RWPE1 (cell line): ENCODE measurements around the gene AMDHD2.

Source experiments
- CTCF ChIA-PET: fragments of 350-600 bp; sonication (Branson Sonifier 250); formaldehyde crosslinking; extraction: SDS; loops from one replicate; lab custom pipeline; 2021; lab: Yijun Ruan, JAX
- POLR2A ChIA-PET: fragments of 400-600 bp; formaldehyde crosslinking; extraction: SDS; loops from one replicate; lab custom pipeline; 2020; ENCODE audit warnings: antibody characterized with exemption; ENCODE audit not compliant: low non-redundant PET; lab: Yijun Ruan, JAX
- DNase-seq: peaks from one replicate; pipeline ENCODE4 v3.0.0; 2012; ENCODE audit warnings: low spot score
- H3K27ac ChIP-seq: fragments of 450-650 bp; 2 replicates; pipeline ENCODE4 v1.5.1; 2017
- TF ChIP-seq, protein P1 (sequence below): fragments of 450-650 bp; conservative IDR thresholded peaks from 2 replicates; pipeline ENCODE4 v1.5.1; 2017; ENCODE audit warnings: low read depth, mild to moderate bottlenecking

The AMDHD2 gene

DNA sequence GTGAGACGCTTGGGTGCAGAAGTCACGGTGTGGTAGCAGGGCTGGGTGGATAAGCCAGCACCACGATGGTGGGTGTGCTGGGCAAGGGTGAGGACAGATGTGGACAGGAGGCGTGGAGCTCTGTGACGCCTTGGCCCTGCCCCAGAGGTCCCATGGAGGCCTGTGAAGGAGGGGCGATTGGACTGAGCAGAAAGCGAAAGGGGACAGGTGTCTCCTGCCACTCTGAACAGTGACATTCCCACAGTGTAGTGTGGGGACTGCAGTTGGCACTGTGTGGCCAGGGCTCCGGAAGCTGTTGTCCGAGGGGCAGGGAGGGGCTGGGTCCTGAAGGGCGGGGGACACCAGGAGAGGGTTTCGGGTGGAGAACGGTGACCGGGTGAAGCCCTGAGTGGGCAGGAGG is 37.9 kb upstream of the AMDHD2 start:
- DNase-seq: no peak
- H3K27ac ChIP-seq: peak overlapping the region; percentile 50
- CTCF ChIA-PET: no interaction called here
- POLR2A ChIA-PET: no interaction called here
- TF ChIP-seq, protein P1, sequence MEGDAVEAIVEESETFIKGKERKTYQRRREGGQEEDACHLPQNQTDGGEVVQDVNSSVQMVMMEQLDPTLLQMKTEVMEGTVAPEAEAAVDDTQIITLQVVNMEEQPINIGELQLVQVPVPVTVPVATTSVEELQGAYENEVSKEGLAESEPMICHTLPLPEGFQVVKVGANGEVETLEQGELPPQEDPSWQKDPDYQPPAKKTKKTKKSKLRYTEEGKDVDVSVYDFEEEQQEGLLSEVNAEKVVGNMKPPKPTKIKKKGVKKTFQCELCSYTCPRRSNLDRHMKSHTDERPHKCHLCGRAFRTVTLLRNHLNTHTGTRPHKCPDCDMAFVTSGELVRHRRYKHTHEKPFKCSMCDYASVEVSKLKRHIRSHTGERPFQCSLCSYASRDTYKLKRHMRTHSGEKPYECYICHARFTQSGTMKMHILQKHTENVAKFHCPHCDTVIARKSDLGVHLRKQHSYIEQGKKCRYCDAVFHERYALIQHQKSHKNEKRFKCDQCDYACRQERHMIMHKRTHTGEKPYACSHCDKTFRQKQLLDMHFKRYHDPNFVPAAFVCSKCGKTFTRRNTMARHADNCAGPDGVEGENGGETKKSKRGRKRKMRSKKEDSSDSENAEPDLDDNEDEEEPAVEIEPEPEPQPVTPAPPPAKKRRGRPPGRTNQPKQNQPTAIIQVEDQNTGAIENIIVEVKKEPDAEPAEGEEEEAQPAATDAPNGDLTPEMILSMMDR: no peak

DNA sequence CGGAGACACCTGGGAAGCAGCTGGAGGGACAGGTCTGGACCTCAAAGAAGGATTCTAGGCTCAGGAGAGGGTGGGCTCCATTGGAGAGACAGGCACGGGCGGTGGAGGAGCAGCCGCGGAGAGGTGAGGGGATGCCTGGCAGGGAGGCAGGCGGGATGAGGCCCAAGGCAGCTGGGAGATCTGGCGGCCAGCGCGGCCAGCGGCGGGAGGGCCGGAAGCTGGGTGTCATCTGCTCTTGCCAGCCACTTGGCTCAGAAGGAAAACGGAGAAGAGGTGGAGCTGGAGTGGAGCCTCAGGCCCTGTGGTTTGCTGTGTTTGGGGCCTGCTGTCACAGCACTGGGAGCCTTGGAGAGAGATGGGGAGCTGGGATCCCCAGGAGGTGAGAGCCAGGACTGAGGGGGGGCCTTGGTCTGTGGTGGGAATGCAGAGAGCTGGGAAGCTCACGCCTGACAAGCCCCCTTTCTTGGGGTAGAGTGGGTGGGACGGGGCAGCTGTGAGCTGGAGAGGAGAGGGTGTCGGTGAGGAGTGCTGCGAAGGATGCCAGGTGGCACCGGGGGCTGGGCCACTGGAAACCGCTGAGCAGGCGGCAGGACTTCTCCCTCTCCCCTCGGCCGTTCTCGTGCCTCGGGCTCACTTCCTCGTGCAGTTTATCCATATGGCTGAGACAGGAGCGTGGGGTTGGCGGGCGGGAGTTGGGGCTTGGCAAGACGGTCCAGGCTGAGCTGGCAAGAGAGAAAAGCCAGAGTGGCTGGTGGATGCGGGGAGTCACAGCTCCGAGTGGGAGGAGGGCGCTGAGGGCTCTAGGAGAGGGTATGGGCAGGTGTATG is 37.2 kb upstream of the AMDHD2 start:
- TF ChIP-seq, protein P1: no peak
- DNase-seq: no peak
- ChIA-PET POLR2A (interaction anchor here (0.6 kb wide), 1 partner anchor 538 kb away, joined by 7 read pairs; no protein-coding TSS in a partner anchor), CTCF (interaction anchor here (1.3 kb wide), 1 partner anchor 18 kb away, joined by 8 read pairs; no protein-coding TSS in a partner anchor)
- peak overlapping the region; percentile 50 for H3K27ac ChIP-seq

DNA sequence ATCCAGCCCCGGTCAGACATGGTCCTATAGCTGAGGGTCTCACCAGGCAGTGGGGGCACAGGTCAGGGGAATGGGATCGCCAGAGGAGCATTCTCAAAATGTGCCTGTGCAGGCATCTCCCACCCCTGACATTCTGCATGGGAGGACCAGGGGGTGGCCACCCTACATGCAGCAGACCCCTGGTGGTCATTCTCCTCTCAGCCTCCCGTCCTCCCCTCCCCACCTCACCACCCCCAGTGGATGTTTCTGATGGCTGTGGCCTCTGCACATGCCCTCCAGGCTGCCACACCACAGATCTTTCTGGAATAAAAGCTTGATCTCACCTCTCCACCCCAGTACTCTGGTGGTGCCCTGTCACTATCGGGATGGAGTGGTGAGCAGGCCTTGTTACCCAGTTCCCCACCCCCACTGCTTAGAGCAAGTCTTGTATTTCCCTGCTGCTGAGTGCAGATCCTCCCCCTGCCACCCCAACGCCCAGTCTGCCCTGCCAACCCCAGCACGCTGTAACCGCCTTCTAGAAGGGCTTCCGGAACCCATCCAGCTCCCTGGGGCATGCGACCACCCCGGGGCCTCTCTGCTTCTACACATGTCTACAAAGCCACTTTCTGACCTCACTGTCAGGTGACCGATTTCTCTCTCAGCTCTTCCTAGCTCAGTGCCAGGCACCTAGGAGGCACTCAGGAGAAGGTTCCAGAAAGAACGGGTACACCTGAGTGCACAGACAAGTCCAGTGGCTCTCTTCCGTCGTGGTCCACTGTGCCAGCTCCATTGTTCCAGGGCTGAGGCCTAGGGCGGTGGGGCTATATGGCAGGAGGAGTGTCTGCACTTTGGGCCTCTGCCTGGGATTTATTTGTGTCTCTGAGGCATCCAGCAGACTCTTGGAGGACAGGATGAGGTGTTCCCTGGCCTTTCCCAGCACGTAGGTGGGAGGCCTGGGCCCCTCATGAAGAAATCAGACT is 36.0 kb upstream of the AMDHD2 start:
- CTCF ChIA-PET: interaction anchor here (0.6 to 2.1 kb wide), 3 partner anchors 16 to 656 kb away, joined by 3 to 8 read pairs (median 6); no protein-coding TSS in a partner anchor
- DNase-seq: no peak
- H3K27ac ChIP-seq: peak overlapping the region; percentile 50; the same call in 1 of the 2 replicates
- TF ChIP-seq, protein P1: no peak
- POLR2A ChIA-PET: no interaction called here

DNA sequence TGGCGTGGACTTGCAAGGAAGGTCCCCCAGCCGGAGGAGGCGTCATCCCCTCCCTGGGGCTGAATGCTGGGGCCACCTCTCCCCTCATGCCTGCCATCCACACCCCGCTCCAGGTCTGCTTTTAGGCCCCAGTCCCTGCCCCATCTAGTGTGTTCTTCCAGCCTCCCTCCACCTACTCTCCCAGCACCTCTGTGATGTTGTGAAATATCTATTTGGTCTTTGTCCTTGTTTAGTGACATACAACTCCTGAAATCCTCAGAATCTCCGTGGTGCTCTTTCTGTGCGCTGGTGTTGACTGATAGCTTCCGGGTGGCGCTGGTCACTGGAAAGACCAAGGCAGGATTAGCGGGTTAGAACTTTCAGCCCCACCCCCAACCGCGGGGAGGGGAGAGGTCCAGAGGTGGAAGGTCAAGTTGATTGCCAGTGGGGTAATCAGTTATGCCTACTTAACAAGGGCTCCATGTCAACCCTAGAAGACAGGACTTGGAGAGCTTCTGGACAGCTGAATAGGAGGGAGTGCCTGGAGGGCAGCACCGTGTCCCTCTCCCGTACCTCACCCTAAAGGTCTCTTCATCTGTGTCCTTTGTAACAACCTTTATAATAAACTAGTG is 35.2 kb upstream of the AMDHD2 start:
- no peak for DNase-seq
- H3K27ac ChIP-seq: peak overlapping the region; percentile 7; the same call in 1 of the 2 replicates
- ChIA-PET POLR2A (no interaction called here), CTCF (interaction anchor here (0.6 to 2.1 kb wide), 2 partner anchors 16 to 657 kb away, joined by 3 to 6 read pairs; no protein-coding TSS in a partner anchor)
- TF ChIP-seq, protein P1: no peak

- POLR2A ChIA-PET: no interaction called here
- TF ChIP-seq, protein P1: no peak
- CTCF ChIA-PET: interaction anchor here (2.1 kb wide), 1 partner anchor 15 kb away, joined by 6 read pairs; no protein-coding TSS in a partner anchor
Measured at GRCh38 chr16:2485811-2486507, 34.2 kb upstream of the AMDHD2 start.

More at GRCh38 chr16:2485811-2486507, 34.2 kb upstream of the AMDHD2 start:
- no peak for DNase-seq
- H3K27ac ChIP-seq: no peak overlapping the region
